Activated T-cell treated with anti-CD3 and anti-CD28 coated beads, Interleukin-2, amount 50 U/mL, for 48 hours (primary cell): ENCODE data around the gene IFITM2.
"Not testable (repeated sequence)": the region's sequence is repeated elsewhere in the genome, so short reads cannot be mapped to it uniquely, and the experiment has no call there.

Experiments used
- DNase-seq, 2 experiments: peaks; one replicate each; pipeline ENCODE4 v3.0.0-alpha.2; 2020

Gene IFITM2

DNA sequence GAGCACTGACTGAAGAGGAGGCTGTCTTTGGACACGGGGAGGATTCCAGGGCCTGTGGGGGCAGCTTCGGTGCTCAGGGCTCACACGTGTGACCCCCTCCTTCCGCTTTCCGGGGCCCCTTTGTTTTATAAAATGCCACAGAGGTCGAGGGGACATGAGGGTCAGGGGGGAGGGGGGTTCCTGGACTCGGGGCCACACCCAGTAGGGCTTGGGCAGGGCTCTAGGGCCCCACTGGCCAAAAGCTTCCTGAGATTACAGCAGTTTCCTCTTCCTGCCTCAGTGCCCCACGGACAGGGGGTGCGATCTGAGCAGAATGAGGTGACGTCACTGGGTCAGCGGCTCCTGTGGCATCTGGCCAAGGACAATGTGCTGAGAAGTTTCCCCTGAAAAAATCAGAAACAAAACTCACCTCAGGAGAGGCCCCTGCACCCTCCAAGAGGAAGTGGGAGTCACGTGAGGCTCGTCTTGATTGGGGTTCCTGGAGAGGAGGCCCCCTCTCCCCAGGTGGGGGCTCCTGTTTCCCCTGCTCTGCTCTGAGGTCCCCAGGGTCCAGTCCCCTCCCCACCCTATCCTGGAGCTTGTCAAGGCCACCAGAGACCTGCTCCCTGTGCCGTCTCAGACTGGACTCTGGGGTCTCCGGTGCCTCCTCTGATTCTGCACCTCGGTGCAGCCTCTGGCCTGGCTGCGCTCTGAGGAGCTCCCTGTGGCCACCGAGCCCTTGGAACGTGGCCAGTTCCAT lies 19.4 kb downstream of the IFITM2 start:
- peak; percentile 75 to 79 for DNase-seq

DNA sequence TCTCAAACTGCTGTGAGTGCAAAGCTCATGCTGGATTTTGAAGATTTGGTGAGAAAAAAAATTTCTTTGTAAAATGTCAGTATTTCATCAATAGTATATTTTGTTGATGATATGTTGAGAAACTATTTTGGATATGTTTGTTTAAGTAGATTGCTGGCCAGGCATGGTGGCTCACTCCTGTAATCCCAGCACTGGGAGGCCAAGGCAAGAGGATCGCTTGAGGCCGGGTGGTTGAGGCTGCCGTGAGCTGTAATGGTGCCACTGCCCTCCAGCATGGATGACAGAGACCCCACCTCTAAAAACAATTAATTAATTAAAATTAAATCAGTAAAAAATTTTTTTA lies 19.9 kb downstream of the IFITM2 start:
- DNase-seq: no peak

- no peak for DNase-seq
Measured at GRCh38 chr11:328012-328411, 20.4 kb downstream of the IFITM2 start.

GRCh38 chr11:328516-329100 lies 21.0 kb downstream of the IFITM2 start:
- DNase-seq: not testable (repeated sequence)

- DNase-seq: no peak
Measured at GRCh38 chr11:329886-330253, 22.3 kb downstream of the IFITM2 start.

GRCh38 chr11:330307-330693 lies 22.7 kb downstream of the IFITM2 start:
- no peak for DNase-seq

DNA sequence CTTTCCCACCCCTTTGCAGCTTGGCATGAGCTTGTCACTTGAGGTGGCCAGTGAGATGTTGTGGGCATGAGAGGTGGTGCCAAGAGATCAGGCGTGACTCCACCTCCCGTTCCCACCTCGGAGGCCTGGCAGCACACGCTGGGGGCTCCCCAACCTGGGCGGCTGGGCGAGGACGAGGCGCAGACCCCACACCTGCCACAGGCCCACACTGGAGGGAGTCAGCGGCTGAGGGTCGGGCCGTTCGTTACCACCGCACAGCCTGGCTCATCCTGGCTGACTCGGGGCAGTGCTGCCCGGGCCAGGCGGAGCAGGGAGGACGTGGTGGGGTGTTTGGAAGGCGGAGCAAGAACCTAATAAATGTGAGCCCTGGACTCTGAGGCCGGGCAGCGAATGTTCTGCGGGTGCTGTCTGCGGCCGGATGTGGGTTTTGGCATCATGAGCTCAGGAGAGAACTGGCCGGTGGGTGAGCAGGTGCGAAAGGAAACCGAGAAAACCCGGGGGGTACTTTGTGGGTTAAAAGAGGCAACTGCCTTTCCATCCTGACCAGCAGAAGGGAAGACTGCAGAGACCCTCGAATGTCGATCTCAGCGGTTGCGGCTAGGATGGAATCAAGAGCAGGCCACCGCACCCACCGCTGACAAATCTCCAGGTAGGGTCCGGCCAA lies 23.2 kb downstream of the IFITM2 start:
- DNase-seq: peak; percentile 46 to 57

- no peak for DNase-seq
Measured at GRCh38 chr11:331358-332060, 23.9 kb downstream of the IFITM2 start.

- no peak for DNase-seq
Measured at GRCh38 chr11:332651-333480, 25.2 kb downstream of the IFITM2 start.

GRCh38 chr11:333616-334263 lies 26.1 kb downstream of the IFITM2 start:
- not testable (repeated sequence) for DNase-seq

DNA sequence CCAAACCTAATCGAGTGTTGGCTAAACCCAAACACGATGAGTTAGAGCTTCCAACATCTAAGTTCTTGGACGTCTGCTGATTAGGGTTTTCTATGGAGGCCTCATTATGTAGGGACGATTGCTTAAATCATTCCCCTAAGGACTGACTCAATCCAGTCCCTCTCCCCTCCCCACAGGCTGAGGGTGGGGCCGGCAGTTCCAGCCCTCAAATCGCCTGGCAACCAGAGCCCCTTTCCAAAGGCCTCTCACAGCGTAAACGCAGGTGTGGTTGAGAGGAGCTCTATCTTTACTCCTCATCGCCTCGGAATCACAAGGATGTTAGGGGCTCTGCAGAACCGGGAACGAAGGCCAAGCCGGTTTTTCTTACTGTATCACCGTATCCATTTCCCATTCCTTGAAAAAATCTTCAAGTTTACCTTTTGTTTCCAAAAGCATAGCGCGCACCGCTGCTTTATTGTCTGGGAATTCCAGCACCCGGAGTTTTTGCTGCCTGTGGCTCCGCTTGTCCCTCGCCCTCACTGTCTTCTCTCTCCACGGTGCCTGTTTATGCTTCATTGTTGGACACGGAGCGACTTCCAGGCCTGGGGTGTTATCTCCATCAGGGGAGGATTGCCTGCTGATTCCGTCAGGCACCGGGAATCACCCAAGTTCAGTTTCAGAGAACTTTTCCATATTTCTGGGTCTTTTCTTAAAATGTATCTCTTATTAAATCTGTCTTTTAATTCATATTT lies 26.8 kb downstream of the IFITM2 start:
- DNase-seq: no peak

DNA sequence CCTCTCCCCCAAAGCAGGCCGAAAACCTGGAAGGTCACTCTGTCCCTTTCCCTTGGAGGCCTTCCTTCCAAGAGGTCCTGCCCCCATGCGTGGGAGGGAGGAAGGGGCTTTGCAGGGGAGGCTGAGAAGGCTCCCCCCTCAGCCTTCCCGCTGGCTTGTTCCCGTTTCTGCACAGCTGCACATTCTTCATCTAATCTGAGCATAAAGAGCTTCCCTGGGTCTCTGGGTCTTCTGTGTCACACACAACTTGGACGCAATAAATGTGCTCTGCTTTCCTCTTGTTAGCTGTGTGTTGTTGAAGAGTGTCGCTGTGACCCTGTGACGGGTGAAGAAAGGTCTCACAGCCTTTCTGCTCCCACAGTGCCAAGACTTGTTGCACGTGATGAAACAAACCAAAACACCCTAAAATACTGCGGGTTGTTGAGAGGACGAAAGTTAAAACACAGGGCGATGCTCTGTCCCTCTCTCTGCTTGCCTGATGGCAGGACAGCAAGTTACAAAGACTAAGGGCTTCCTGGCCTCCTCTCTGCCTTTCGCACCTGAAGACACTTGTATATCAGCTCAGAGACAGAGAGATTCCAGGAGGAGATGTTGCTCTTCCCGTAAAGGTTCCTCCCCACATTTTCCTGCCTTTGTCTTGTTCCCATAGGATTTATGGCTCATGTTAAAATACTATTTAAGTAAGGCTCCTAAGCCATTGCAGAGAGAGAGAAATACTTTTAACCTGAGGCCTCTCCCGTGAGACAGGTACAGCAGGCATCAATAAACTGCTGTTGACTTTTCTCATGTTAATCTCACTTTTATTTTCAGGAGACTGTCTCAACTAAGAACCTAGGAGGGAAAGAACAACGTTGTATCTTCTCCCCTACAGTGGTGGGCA lies 28.4 kb downstream of the IFITM2 start:
- no peak for DNase-seq

DNA sequence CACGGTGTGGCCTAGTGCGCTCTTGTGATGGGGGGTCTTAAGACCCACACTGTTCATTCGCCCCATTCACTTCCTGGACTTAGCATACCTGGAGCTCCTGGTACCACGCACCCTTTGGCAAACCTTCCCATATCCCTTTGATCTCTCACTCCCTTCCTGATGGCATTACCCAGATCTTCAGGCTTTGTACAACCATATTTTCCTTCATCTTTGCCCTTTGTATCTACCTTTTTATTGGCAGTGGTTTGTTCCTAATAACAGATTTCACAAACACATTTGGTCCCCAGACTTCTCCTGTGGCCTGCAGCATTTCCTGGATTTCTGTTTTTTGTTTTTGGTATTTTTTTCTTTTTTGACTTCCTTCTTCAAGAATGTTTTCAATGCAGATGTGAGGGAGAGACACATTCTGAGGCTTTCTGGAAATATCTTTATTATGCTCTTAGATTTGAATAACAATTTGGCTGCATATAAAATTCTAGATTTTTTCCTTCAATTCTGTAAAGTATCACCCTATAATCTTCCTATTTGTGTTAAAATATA lies 29.1 kb downstream of the IFITM2 start:
- DNase-seq: no peak

GRCh38 chr11:337711-338110 lies 30.1 kb downstream of the IFITM2 start:
- no peak for DNase-seq

DNA sequence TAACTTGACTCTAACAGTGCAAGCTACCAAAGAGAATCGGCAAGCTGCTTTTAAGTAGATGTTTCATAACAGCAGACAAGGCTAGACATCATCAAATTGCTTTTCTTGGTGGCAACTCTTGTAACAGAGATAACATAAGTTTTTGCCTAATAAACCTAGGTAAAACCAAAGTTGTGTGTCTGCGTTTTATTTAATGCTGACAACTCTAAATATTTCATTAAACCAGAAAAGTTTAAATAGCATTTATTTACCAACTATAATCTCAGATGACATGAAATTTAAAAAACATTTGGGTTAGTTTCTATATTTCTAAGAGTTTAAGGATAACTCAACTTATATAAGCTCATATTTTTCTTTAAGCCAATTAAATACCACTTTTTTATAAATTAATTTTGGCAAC lies 32.3 kb downstream of the IFITM2 start:
- no peak for DNase-seq

GRCh38 chr11:340539-341512 lies 33.2 kb downstream of the IFITM2 start:
- no peak for DNase-seq

- DNase-seq: no peak
Measured at GRCh38 chr11:342328-342727, 34.7 kb downstream of the IFITM2 start.

DNA sequence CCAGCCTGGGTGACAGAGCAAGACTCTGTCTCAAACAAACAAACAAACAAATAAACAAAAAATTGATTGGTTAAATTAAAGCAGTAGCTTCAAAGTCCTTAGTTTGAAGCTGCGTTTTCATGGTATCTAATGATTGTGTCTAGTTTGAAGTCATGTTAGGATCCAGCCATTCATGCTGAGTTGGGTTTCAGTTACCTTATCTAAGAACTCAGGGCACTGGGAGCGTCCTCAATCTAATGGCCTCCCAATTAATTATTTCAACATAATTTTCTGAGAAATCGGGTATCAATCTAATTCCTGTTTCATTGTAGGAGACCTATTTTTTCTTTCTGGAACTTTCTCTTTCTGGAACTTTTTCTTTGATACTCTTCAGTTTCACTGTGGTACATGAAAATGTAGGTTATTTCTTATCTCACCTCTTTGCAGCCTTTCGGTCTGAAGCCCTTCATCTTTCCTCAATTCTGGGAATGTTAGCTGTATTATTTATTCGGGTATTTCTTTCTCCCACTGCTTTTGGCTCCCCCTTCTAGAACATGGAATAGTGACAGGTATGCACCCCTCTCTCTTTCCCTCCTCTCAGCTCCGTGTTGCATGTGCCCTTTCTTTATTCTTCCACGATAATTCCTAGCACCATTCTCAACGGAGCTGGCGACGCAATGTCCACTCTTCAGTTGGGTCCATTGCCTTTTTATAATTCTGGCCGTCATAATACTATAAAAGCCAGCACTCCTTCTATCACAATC lies 37.4 kb downstream of the IFITM2 start:
- no peak for DNase-seq
